Esophagus muscularis mucosa (tissue), 4 donors: ENCODE measurements around the gene HECTD2.

Source experiments
- EP300 ChIP-seq: sonication (generic); formaldehyde crosslinking; IDR thresholded peaks from one replicate; pipeline ENCODE4 v1.6.1; 2017; ENCODE audit warnings: antibody characterized with exemption
- POLR2A ChIP-seq: fragments of 450-650 bp; IDR thresholded peaks from one replicate; pipeline ENCODE4 v1.6.1; 2017; ENCODE audit warnings: antibody characterized with exemption, moderate library complexity, mild to moderate bottlenecking, low read depth
- POLR2AphosphoS5 ChIP-seq, 2 donors: sonication (generic); formaldehyde crosslinking; IDR thresholded peaks; one replicate each; pipeline ENCODE4 v1.6.1; 2017; ENCODE audit warnings: antibody characterized with exemption in 2 of 2
- TF ChIP-seq, protein P1 (sequence below), 3 experiments: fragments of 200-600 bp in 2 of 3; fragments of 450-650 bp in 1 of 3; sonication (generic) in 2 of 3; IDR thresholded peaks; one replicate each; pipeline ENCODE4 v1.5.1; 2017 to 2019; ENCODE audit warnings: antibody characterized with exemption in 3 of 3, mild to moderate bottlenecking in 2 of 3, moderate library complexity in 1 of 3

DNA sequence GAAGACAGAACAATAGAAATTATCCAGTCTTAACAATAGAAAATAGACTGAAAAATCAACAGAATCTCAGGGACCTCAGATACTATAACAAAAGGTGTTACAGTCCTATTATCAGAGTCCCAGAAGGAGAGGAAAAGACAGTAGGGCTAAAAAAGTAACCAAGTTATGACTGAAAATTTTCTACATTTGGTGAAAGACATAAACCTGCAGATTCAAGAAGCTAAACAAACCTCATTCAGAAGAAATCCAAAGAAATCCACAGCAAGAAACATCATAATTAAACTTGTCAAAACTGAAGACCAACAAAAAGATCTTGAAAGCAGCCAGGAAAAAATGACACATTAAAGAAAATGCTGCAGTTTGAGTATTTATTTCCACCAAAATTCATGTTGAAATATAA is 41.9 kb downstream of the HECTD2 start:
- TF ChIP-seq, protein P1, sequence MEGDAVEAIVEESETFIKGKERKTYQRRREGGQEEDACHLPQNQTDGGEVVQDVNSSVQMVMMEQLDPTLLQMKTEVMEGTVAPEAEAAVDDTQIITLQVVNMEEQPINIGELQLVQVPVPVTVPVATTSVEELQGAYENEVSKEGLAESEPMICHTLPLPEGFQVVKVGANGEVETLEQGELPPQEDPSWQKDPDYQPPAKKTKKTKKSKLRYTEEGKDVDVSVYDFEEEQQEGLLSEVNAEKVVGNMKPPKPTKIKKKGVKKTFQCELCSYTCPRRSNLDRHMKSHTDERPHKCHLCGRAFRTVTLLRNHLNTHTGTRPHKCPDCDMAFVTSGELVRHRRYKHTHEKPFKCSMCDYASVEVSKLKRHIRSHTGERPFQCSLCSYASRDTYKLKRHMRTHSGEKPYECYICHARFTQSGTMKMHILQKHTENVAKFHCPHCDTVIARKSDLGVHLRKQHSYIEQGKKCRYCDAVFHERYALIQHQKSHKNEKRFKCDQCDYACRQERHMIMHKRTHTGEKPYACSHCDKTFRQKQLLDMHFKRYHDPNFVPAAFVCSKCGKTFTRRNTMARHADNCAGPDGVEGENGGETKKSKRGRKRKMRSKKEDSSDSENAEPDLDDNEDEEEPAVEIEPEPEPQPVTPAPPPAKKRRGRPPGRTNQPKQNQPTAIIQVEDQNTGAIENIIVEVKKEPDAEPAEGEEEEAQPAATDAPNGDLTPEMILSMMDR (IDR thresholded peaks at IDR 0.05) = no peak
- TF ChIP-seq POLR2A = no peak
- no peak for TF ChIP-seq POLR2AphosphoS5 (IDR thresholded peaks at IDR 0.05)
- no peak for TF ChIP-seq EP300
